Type B pancreatic cell (in vitro differentiated cells): ENCODE data around the gene TCN1. TPM values are rescaled to one million over a fixed set of nuclear protein-coding genes. Genes with fewer than 3 reads are reported as not detected.
"Not testable (repeated sequence)": the region's sequence is repeated elsewhere in the genome, so short reads cannot be mapped to it uniquely, and the experiment has no call there.

Experiments used
- DNase-seq: peaks from one replicate; pipeline ENCODE4 v3.0.0; 2021; ENCODE audit warnings: mixed read lengths; ENCODE audit not compliant: unreplicated experiment; ENCODE audit errors: extremely low spot score
- H3K27ac Mint-ChIP-seq: 2 replicates; pipeline ENCODE4 v1.8.0; 2021; ENCODE audit warnings: mild to moderate bottlenecking, mixed read lengths
- H3K27me3 Mint-ChIP-seq: 2 replicates; pipeline ENCODE4 v1.8.0; 2021; ENCODE audit warnings: mixed read lengths
- H3K36me3 Mint-ChIP-seq: 2 replicates; pipeline ENCODE4 v1.8.0; 2021; ENCODE audit warnings: mixed read lengths
- H3K4me1 Mint-ChIP-seq: one replicate; pipeline ENCODE4 v1.8.0; 2021; ENCODE audit warnings: mixed read lengths; ENCODE audit not compliant: unreplicated experiment
- H3K4me3 Mint-ChIP-seq: 2 replicates; pipeline ENCODE4 v1.8.0; 2021; ENCODE audit warnings: mild to moderate bottlenecking, mixed read lengths
- H3K9me3 Mint-ChIP-seq: 2 replicates; pipeline ENCODE4 v1.8.0; 2021; ENCODE audit warnings: mixed read lengths
- total RNA-seq: library from RNA; stranded (reverse); gene quantifications from 2 replicates; pipeline ENCODE4 v1.2.1, GENCODE V29; 2021; ENCODE audit warnings: low replicate concordance
- TF ChIP-seq, protein P1 (sequence below): fragments of 200-600 bp; sonication (generic); conservative IDR thresholded peaks from 2 replicates; pipeline ENCODE4 v1.5.0; 2021; ENCODE audit warnings: antibody characterized with exemption, mild to moderate bottlenecking

TCN1 gene
- total RNA-seq, 1 donor from 2014 or later, result 269 TPM

DNA sequence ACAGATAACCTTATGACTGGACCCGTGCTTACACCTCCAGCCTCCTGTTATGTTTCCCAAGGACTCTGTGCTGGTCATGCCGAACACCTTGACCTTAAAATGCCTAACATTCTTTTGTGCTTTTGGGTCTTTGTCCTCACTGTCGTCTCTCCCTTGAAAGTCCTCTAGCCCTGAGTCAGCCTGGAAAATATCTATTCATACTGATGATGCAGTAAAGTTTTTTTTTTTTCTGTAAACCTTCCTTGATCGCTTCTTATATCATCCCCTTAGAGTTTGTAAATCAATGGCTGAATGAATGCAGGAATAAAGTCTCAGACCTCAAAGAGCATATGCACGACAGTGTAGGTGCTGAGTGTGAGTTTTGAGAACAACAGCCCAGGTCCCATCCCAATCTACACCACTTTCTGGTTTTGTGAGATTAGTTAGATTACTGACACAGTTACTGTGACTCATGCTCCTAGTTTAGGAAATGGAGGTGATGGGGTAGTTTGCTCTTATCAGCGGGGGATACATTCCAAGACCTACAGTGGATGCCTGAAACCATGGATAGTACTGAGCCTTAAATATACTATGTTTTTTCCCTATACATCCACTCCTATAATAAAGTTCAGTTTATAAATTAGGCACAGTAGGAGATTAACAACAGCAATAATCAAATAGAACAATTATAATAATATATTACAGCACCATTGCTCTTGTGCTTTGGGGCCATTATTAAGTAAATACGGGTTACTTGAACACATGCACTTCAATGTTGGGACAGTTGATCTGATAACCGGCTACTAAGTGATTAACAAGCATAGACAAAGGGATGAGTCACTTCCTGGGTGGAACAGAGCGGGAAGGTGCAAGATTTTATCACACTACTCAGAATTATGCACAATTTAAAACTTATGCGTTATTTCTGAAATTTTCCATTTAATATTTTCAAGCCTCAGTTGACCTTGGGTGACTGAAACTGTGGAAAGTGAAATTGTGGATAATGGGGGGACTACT lies 8.6 kb downstream of the TCN1 start:
- no peak overlapping the region for H3K27ac Mint-ChIP-seq

GRCh38 chr11:59854871-59855270 lies 11.4 kb downstream of the TCN1 start:
- no peaks in the 10 kb centered on the region for H3K9me3 Mint-ChIP-seq
- no peak overlapping the region for H3K4me3 Mint-ChIP-seq

More for the DNA sequence above, 8.6 kb downstream of the TCN1 start:
- TF ChIP-seq, protein P1, sequence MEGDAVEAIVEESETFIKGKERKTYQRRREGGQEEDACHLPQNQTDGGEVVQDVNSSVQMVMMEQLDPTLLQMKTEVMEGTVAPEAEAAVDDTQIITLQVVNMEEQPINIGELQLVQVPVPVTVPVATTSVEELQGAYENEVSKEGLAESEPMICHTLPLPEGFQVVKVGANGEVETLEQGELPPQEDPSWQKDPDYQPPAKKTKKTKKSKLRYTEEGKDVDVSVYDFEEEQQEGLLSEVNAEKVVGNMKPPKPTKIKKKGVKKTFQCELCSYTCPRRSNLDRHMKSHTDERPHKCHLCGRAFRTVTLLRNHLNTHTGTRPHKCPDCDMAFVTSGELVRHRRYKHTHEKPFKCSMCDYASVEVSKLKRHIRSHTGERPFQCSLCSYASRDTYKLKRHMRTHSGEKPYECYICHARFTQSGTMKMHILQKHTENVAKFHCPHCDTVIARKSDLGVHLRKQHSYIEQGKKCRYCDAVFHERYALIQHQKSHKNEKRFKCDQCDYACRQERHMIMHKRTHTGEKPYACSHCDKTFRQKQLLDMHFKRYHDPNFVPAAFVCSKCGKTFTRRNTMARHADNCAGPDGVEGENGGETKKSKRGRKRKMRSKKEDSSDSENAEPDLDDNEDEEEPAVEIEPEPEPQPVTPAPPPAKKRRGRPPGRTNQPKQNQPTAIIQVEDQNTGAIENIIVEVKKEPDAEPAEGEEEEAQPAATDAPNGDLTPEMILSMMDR, result no peak
- Mint-ChIP-seq H3K9me3 (no peaks in the 10 kb centered on the region), H3K27me3 (no peaks in the 10 kb centered on the region), H3K4me3 (no peak overlapping the region), H3K4me1 (no peaks in the 10 kb centered on the region), H3K36me3 (no peaks in the 10 kb centered on the region)
- no peak for DNase-seq

GRCh38 chr11:59851416-59851815 lies 14.9 kb downstream of the TCN1 start:
- H3K27me3 Mint-ChIP-seq, H3K4me3 Mint-ChIP-seq, DNase-seq, H3K4me1 Mint-ChIP-seq, H3K9me3 Mint-ChIP-seq, H3K36me3 Mint-ChIP-seq, H3K27ac Mint-ChIP-seq: not testable (repeated sequence)

More at GRCh38 chr11:59854871-59855270, 11.4 kb downstream of the TCN1 start:
- Mint-ChIP-seq H3K36me3 (no peaks in the 10 kb centered on the region), H3K4me1 (no peaks in the 10 kb centered on the region), H3K27ac (no peak overlapping the region), H3K27me3 (no peaks in the 10 kb centered on the region)
- TF ChIP-seq, protein P1, result no peak
- DNase-seq, result no peak

- not testable (repeated sequence) for DNase-seq, H3K9me3 Mint-ChIP-seq, H3K27me3 Mint-ChIP-seq, H3K27ac Mint-ChIP-seq, H3K4me1 Mint-ChIP-seq, H3K4me3 Mint-ChIP-seq, H3K36me3 Mint-ChIP-seq
Measured at GRCh38 chr11:59849551-59849950, 16.7 kb downstream of the TCN1 start.

GRCh38 chr11:59849129-59849528 lies 17.2 kb downstream of the TCN1 start:
- Mint-ChIP-seq H3K36me3 (no peaks in the 10 kb centered on the region), H3K4me3 (no peak overlapping the region), H3K4me1 (peaks cover 4% of the 10 kb centered on the region), H3K27ac (peak overlapping the region; percentile 16), H3K9me3 (no peaks in the 10 kb centered on the region), H3K27me3 (peaks cover 3% of the 10 kb centered on the region)
- TF ChIP-seq, protein P1, result no peak
- no peak for DNase-seq

DNA sequence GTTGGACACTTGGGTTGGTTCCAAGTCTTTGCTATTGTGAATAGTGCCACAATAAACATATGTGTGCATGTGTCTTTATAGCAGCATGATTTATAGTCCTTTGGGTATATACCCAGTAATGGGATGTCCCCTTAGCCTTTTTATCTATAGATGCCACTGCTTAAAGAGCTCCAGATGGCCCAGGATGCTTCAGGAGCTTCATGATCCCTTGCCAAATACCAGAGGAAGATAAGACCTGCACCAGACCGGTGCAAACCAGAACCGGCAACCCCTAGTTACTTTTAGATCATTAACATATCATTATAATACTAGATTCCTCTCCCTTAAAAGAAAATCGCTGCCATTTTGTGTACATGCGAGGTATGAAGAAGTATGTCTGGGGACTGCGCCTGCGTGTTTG lies 17.8 kb downstream of the TCN1 start:
- H3K36me3 Mint-ChIP-seq, H3K4me1 Mint-ChIP-seq, H3K4me3 Mint-ChIP-seq, H3K27ac Mint-ChIP-seq, H3K27me3 Mint-ChIP-seq, DNase-seq, H3K9me3 Mint-ChIP-seq: not testable (repeated sequence)

DNA sequence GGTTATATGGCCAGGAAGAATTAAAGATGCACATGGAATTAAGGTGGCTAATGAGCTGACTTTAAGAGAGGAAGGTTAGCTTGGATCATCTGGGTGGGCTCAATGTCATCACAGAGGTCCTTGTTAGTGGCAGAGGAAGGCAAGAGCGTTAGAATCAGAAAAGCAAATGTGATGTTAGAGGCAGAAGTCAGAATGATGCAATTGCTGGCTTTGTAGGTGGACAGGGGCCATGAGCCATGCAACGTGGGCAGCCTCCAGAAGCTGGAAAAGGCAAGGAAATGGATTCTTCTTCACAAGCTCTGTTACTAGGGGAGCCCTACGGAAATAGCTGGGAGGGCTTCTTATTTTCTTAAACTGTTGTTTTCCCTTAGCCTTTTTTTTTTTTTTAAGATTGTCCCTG lies 18.7 kb downstream of the TCN1 start:
- DNase-seq, result no peak
- H3K4me1 Mint-ChIP-seq, result peaks cover 4% of the 10 kb centered on the region
- H3K9me3 Mint-ChIP-seq, result no peaks in the 10 kb centered on the region
- peaks cover 3% of the 10 kb centered on the region for H3K27me3 Mint-ChIP-seq
- no peak overlapping the region for H3K27ac Mint-ChIP-seq
- H3K36me3 Mint-ChIP-seq, result no peaks in the 10 kb centered on the region
- H3K4me3 Mint-ChIP-seq, result no peak overlapping the region
- TF ChIP-seq, protein P1, result no peak
